NCI-H2227 treated with DMSO at 0.1 percent for 48 hours (cell line): ENCODE measurements around the gene KSR1.
"Not testable (repeated sequence)": the region's sequence is repeated elsewhere in the genome, so short reads cannot be mapped to it uniquely, and the experiment has no call there.

Experiments used
- DNase-seq: peaks from one replicate; lab custom pipeline; 2025; lab: John Stamatoyannopoulos, UW

KSR1 gene

GRCh38 chr17:27634776-27635175, 178.5 kb downstream of the KSR1 start:
- no peak for DNase-seq

DNA sequence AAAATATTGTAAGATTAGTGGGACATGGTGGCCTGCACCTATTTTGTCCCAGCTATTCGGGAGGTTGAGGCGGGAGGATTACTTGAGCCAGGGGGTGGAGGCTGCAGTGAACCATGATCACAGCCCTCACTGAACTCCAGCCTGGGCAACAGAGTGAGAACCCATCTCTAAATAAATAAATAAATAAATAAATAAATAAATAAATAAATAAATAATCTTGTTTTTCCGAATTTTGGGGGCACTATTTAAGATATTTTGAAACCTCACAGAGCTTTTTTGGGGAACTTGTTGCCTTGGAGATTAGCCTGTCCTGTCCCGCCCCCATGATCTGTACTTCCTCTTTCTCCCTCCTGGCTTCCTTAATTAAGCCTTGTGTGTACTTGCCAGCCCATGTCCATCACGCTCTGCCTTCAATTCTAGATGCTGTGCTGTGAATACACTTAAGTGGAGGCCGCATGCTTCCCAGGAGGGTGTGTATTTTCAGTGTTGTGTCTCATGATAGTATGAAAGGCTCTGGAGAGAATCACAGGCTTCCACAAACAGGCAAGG, 179.1 kb downstream of the KSR1 start:
- DNase-seq = no peak

DNA sequence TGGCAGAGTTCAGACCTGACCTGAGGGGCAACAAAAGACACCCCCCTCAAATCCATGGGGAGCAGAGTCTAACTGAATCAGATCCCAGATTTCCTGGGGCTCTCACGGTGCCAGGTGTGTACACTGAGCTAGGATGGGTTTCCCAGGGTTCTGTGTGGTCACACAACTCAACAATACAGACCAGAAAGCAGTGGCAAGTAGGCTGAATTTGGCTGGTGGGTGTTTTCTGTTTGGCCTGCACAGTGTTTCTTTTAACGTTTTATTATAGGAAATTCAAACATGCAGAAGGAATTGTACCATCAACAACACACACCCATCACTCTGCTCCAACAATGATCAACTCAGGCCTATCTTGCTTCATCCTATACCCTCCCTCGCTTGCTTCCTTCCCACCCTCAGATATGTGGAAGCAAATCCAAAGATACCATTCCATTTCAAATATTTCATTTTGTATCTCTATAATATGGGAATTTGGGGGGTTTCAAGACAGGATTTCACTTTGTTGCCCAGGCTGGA, 179.8 kb downstream of the KSR1 start:
- DNase-seq = not testable (repeated sequence)

GRCh38 chr17:27637818-27638217, 181.6 kb downstream of the KSR1 start:
- not testable (repeated sequence) for DNase-seq

- DNase-seq = not testable (repeated sequence)
Measured at GRCh38 chr17:27638415-27638914, 182.2 kb downstream of the KSR1 start.

DNA sequence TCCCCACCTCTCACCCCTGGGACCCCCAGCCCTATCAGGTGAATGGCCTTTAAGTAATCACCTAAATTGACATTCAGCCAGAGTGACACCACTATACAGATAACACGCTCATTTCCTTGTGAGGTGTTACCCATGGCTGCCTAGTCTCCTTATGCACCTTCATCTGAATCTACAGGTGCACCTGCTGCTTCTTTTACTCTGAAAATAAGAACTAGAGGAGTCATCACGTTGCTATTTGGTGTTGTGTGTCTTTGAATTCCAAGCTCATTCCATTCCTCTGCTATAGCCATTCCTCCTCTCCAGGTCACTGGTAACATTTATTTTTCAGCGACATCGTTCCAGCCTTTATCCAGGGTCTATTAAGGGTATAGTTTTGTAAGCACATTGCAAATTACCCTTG, 184.5 kb downstream of the KSR1 start:
- DNase-seq = no peak

DNA sequence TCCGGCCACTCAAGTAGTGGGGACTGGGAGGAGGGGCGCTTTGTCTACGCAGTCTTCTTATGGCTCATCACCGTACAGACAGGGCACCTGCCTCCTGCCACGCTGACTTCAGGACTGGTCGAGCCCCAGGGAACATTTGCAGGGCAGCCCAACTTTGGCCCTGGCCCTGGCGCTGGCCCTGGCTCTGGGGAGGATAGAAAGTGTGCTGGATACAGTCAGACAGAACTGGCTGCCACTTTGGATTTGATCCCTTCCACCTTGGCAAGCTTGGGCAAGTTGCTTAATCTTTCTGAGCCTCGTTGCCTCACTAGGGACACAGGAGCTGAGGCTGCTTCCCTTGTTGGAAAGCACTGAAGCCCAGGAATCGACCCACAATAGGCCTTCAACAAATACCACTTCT, 188.3 kb downstream of the KSR1 start:
- DNase-seq = no peak

DNA sequence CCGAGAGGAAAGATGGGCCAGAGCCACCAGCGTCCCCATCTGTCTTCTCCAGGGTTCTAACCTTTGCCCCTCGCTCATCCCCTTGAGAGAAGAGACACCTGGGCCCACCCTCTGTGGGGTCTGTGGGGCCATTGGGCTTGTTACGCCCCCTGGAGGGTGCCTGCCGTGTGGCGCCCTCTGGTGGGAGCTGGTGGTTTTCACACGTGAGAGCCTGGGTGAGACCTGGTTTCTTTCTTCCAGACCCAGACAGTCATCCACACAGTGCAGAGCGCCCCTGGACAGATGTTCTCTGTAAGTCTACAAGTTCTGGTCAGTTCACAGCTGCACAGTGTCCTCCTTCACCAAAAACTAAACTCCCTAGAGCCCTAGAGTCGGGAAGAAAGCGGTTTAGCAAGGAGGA, 189.4 kb downstream of the KSR1 start:
- DNase-seq = not testable (repeated sequence)

DNA sequence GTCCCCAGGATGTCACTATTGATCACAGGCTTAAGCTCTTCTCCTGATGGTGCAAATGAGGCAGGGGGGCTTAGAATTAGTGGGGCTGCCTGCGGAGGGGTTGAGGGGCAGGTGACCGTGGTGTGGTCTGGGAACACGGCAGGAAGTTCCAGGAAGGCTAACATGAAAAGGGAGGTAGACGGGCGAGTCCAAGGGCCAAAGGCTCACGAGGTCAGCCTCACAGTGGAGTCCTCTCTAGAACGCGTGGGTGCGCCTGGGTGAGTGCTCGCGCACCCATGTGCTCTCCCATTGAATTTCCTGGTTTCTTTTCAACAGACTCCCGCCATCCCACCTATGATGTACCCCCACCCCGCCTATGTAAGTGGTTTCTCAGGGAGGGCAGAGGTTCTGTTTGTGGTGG, 190.0 kb downstream of the KSR1 start:
- no peak for DNase-seq

GRCh38 chr17:27647765-27648164, 191.5 kb downstream of the KSR1 start:
- no peak for DNase-seq

GRCh38 chr17:27649111-27649571, 192.9 kb downstream of the KSR1 start:
- DNase-seq = not testable (repeated sequence)

GRCh38 chr17:27649929-27650328, 193.7 kb downstream of the KSR1 start:
- no peak for DNase-seq

GRCh38 chr17:27650836-27651235, 194.6 kb downstream of the KSR1 start:
- no peak for DNase-seq

GRCh38 chr17:27651411-27652345, 195.4 kb downstream of the KSR1 start:
- DNase-seq = no peak

DNA sequence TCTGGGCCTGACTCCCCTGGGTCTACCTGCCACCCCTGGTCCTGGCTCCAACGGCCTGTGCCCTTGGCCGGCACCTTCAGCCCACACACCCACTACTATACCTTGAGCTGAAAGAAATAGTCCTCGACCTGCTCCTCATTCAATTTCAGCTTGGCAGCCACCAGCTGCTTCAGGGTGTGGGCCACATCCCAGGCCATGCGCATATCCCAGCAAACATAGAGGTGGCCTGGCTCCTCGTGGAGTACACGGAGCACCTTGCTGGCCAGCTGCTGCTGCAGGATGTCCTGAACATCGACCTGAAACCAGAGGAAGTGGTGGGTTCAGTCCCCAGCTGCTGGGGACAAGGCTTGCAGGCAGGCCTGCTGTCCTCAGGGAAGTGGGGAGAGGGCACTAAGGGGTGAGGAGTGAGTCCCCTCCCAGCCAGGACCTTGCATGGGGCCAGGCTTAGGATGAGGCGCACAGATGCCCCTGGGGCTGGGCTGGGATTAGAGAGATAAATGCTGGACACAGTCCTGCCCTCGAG, 197.3 kb downstream of the KSR1 start:
- DNase-seq = not testable (repeated sequence)

GRCh38 chr17:27654136-27654535, 197.9 kb downstream of the KSR1 start:
- no peak for DNase-seq

DNA sequence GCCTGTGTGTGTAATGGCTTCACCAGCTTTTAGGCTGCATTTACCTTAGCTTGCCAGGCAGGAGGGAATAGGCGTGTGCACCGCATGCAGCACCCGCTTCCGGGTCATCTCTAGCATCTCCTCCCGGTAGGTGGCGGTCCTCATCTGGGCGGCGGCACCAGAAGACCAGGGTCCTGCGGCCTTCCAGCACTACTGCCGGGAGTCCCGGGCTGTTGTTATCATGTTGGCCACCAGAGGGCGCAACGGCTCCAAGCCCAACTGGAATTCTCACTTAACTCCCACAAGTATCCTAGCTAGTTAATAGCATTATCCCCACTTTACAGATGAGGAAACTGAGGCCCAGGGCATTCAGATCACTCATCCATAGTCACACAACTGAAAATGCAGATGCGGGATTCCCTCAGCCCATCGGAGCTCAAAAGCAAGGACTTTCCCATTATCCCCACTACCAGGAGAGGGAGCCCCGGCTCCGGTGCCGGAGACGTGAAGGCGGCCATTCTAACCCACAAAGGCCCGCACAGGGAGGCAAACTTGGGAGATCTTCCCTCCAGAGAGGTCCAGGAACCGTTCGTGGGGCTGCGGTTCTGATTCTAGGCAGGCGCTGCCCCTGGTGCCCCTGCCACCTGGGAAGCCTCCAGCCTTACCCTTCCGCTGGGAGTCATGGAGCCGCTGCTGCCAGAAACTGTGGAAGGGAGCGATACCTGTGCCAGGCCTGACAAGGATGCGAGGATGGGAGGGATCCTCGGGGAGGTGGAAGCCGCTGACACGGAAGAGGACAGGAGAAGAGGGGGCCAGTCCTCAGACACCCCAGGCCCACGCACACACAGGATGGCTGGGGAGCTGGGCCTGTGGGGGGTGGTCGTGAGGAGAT, 198.6 kb downstream of the KSR1 start:
- peak; percentile 49 for DNase-seq

DNA sequence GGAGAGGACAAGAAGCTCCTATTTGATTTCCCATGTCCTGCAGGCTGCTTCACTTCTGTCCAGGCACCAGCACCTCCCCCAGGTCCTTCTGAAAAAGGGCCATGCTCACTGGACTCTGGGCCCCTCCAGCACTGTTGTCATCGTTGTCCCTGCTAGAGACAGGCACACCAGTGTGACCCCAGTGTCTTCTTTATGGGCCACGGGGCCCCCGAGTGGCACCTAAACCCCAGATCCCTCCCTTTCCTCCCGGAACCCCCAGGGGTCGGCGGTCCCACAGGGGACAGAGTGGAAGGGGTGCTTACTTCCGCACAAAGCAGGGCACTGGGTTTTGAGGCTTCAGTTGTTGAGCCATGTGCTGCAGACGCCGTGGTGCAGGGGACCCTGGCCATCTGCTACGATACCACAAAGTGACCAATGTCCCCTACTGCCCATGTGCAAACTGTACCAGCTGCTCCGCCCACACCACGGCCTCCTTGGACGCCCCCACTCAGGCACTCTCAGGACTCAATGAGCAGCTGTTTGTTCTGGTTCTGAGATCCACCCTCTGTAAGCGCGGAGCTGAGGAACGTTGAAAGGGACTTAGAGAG, 199.4 kb downstream of the KSR1 start:
- not testable (repeated sequence) for DNase-seq

GRCh38 chr17:27656620-27657019, 200.4 kb downstream of the KSR1 start:
- not testable (repeated sequence) for DNase-seq

- DNase-seq = no peak
Measured at GRCh38 chr17:27657620-27658019, 201.4 kb downstream of the KSR1 start.

DNA sequence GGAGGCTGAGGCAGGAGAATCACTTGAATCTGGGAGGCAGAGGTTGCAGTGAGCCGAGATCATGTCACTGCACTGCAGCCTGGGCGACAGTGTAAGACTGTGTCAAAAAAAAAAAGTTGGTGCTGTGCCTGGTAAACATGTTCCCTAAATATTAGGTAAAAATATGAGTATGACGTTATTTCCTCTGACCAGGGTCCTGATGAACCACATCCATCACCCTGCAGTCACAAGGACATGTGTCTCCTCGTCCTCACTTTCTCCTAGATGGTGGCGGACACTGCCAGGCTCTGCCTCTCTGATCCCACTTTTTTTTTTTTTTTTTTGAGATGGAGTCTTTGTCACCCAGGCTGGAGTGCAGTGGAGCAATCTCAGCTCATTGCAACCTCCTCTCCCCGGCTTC, 203.4 kb downstream of the KSR1 start:
- DNase-seq = no peak
